ENCODE data around the gene VAT1L. TPM values are rescaled to one million over a fixed set of nuclear protein-coding genes. Genes with fewer than 3 reads are reported as not detected.

The VAT1L gene
- total RNA-seq, 1 donor from 2014 or later = 4.8 TPM

DNA sequence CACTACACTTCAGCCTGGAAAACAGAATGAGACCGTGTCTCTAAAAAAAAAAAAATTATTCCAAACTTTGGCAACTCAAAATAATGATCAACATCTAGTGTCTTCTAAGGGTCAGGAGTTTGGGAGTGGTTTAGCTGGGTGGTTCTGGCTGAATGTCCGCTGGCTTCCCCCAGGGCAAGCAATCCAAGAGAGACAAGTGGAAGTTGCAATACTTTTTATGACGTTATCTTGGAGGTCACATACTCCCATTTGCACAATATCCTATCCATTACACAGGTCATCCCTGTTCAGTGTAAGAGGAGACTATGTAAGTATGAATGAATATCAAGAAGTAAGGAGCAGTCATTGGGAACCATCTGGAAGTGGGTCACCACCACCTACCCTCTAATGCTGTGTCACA, 218.8 kb downstream of the VAT1L start:
- H3K27ac Mint-ChIP-seq (ENCODE audit: unreplicated experiment) = no peak overlapping the region

GRCh38 chr16:78022347-78023060, 234.1 kb downstream of the VAT1L start, which contains the start of gene CLEC3A:
CLEC3A (plus strand) TSS chr16:78022548; CDS start chr16:78022627, 79 bp downstream.
- Mint-ChIP-seq H3K4me1 (no peaks in the 10 kb centered on the region), H3K27ac (ENCODE audit: unreplicated experiment) (no peak within 1 kb of the TSS), H3K36me3 (ENCODE audit: low read depth) (no peaks in the 10 kb centered on the region), H3K27me3 (ENCODE audit: low read depth) (peaks cover 40% of the 10 kb centered on the region), H3K4me3 (no peak within 1 kb of the TSS), H3K9me3 (peaks cover 2% of the 10 kb centered on the region)
- DNase-seq (ENCODE audit: low read depth, low spot score) = no peak
- TF ChIP-seq, protein P1, sequence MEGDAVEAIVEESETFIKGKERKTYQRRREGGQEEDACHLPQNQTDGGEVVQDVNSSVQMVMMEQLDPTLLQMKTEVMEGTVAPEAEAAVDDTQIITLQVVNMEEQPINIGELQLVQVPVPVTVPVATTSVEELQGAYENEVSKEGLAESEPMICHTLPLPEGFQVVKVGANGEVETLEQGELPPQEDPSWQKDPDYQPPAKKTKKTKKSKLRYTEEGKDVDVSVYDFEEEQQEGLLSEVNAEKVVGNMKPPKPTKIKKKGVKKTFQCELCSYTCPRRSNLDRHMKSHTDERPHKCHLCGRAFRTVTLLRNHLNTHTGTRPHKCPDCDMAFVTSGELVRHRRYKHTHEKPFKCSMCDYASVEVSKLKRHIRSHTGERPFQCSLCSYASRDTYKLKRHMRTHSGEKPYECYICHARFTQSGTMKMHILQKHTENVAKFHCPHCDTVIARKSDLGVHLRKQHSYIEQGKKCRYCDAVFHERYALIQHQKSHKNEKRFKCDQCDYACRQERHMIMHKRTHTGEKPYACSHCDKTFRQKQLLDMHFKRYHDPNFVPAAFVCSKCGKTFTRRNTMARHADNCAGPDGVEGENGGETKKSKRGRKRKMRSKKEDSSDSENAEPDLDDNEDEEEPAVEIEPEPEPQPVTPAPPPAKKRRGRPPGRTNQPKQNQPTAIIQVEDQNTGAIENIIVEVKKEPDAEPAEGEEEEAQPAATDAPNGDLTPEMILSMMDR (conservative IDR thresholded peaks at IDR 0.05) = no peak

More for the DNA sequence above, 218.8 kb downstream of the VAT1L start:
- Mint-ChIP-seq H3K4me3 (no peak overlapping the region), H3K9me3 (peaks cover 3% of the 10 kb centered on the region), H3K4me1 (peaks cover 6% of the 10 kb centered on the region), H3K36me3 (ENCODE audit: low read depth) (no peaks in the 10 kb centered on the region), H3K27me3 (ENCODE audit: low read depth) (peaks cover 10% of the 10 kb centered on the region)
- no peak for DNase-seq (ENCODE audit: low read depth, low spot score)
- TF ChIP-seq, protein P1 (conservative IDR thresholded peaks at IDR 0.05) = no peak

DNA sequence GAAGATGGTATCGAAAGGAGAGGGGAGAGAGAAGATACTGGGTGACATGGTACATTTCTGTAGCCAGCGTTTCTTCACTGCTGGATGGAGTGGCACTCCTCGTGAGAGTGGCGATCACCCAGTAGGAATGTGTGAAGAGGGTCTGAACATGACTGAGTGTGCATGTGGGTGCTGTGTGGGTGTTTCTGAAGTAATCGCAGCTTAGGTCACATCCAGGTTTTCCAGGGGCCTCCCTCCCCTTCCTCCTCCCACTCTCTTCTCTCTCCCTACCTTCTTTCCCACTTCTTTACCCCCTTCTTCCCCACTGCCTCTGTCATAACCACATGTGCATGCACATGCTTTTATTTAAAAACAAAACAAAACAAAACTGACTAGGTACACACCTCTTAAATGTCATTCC, 235.8 kb downstream of the VAT1L start:
- peaks cover 41% of the 10 kb centered on the region for H3K27me3 Mint-ChIP-seq (ENCODE audit: low read depth)
- DNase-seq (ENCODE audit: low read depth, low spot score) = no peak
- no peak overlapping the region for H3K27ac Mint-ChIP-seq (ENCODE audit: unreplicated experiment)
- H3K9me3 Mint-ChIP-seq = peaks cover 2% of the 10 kb centered on the region
- H3K4me1 Mint-ChIP-seq = no peaks in the 10 kb centered on the region
- H3K36me3 Mint-ChIP-seq (ENCODE audit: low read depth) = no peaks in the 10 kb centered on the region
- TF ChIP-seq, protein P1 (conservative IDR thresholded peaks at IDR 0.05) = no peak
- no peak overlapping the region for H3K4me3 Mint-ChIP-seq

DNA sequence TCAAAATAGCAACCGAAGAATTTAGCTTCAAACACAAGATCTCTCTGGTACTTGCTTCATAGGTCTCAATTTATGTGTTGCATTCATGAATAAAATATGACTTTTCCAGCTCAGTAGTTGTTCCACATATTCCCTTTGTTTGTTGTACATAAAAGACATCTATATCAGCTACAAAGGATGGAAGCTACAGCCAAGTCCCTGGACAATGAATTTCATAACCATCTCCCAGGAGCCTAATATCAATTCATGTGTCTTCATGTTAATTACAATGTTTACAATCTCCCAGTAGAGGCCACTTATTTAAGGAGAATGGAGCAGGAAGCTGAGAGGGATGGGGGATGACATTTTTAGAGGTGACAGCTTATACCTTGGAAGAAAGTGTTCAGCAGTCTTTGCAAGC, 237.3 kb downstream of the VAT1L start:
- TF ChIP-seq, protein P1 (conservative IDR thresholded peaks at IDR 0.05) = no peak
- no peaks in the 10 kb centered on the region for H3K4me1 Mint-ChIP-seq
- H3K36me3 Mint-ChIP-seq (ENCODE audit: low read depth) = no peaks in the 10 kb centered on the region
- H3K27ac Mint-ChIP-seq (ENCODE audit: unreplicated experiment) = no peak overlapping the region
- peaks cover 2% of the 10 kb centered on the region for H3K9me3 Mint-ChIP-seq
- no peak overlapping the region for H3K4me3 Mint-ChIP-seq
- H3K27me3 Mint-ChIP-seq (ENCODE audit: low read depth) = peaks cover 43% of the 10 kb centered on the region
- no peak for DNase-seq (ENCODE audit: low read depth, low spot score)

DNA sequence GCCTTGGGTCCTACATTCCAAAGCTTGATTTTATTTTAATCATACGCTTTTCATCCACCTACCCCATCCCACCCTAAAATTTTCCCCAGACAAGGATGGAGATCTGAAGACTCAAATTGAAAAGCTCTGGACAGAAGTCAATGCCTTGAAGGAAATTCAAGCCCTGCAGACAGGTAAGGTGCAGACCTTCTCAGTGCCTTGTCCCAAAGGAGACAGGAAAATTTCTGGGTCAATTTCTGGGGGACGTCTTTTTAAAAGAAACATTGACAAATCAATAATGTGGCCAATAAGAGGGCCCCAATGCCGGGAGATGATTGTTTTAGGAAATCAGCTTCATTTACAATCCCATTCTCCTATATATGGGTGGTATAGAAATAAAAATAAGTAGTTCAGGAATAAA, 239.7 kb downstream of the VAT1L start:
- H3K27me3 Mint-ChIP-seq (ENCODE audit: low read depth) = peaks cover 42% of the 10 kb centered on the region
- no peak for DNase-seq (ENCODE audit: low read depth, low spot score)
- H3K36me3 Mint-ChIP-seq (ENCODE audit: low read depth) = no peaks in the 10 kb centered on the region
- no peaks in the 10 kb centered on the region for H3K4me1 Mint-ChIP-seq
- H3K27ac Mint-ChIP-seq (ENCODE audit: unreplicated experiment) = no peak overlapping the region
- no peak overlapping the region for H3K4me3 Mint-ChIP-seq
- peaks cover 2% of the 10 kb centered on the region for H3K9me3 Mint-ChIP-seq
- TF ChIP-seq, protein P1 (conservative IDR thresholded peaks at IDR 0.05) = no peak

Other genes with a start within 250 kb of the VAT1L start
- 4.7 TPM in 2 replicates for gene NUDT7, start 66.0 kb upstream of the VAT1L start, total RNA-seq
- not detected in 2 replicates for gene CLEC3A, start 234.0 kb downstream of the VAT1L start, total RNA-seq

Measured in neural crest cell (in vitro differentiated cells).